Sigmoid colon (tissue), 4 donors: ENCODE results near the gene ELF5.

Experiments used
- CTCF ChIP-seq, 4 experiments: fragments of 450-650 bp in 3 of 4; fragments of 200-600 bp in 1 of 4; IDR thresholded peaks; one replicate each; pipeline ENCODE4 v1.5.1; 2016 to 2019; ENCODE audit warnings: antibody characterized with exemption in 4 of 4, mild to moderate bottlenecking in 3 of 4, moderate library complexity in 2 of 4
- EP300 ChIP-seq, 4 donors: sonication (generic); formaldehyde crosslinking; IDR thresholded peaks; one replicate each; pipeline ENCODE4 v1.6.1; 2017; ENCODE audit warnings: antibody characterized with exemption in 4 of 4
- POLR2A ChIP-seq, 2 donors: fragments of 450-650 bp; IDR thresholded peaks; one replicate each; pipeline ENCODE4 v1.6.1; 2016; ENCODE audit warnings: antibody characterized with exemption in 2 of 2, mild to moderate bottlenecking in 2 of 2, moderate library complexity in 2 of 2
- POLR2AphosphoS5 ChIP-seq, 4 donors: sonication (generic); formaldehyde crosslinking; IDR thresholded peaks; one replicate each; pipeline ENCODE4 v1.6.1; 2017; ENCODE audit warnings: antibody characterized with exemption in 4 of 4

GRCh38 chr11:34451053-34451452 is 62.5 kb downstream of the ELF5 start:
- TF ChIP-seq CTCF (IDR thresholded peaks at IDR 0.05) (no peak), POLR2A (IDR thresholded peaks at IDR 0.05) (no peak), POLR2AphosphoS5 (IDR thresholded peaks at IDR 0.05) (no peak), EP300 (IDR thresholded peaks at IDR 0.05) (no peak)
